Central memory CD8-positive, alpha-beta T cell (primary cell): ENCODE results near the gene TPMT.

ENCODE experiments used
- ATAC-seq: fragments of 150-1000 bp; cut with Tn5 transposase; replicated peaks from 2 replicates; pipeline ENCODE4 v1.10.0; 2022; ENCODE audit warnings: mild to moderate bottlenecking, moderate FRiP score, moderate number of reproducible peaks; ENCODE audit not compliant: poor library complexity, severe bottlenecking; ENCODE audit errors: extremely low read depth
- DNase-seq, 2 donors: peaks; one replicate each; pipeline ENCODE4 v3.0.0; 2021; ENCODE audit warnings: low spot score in 2 of 2
- H3K27ac Mint-ChIP-seq: one replicate; pipeline ENCODE4 v1.8.0; 2022; ENCODE audit warnings: low read depth, mild to moderate bottlenecking, moderate library complexity, mixed read lengths
- H3K27me3 Mint-ChIP-seq: one replicate; pipeline ENCODE4 v1.8.0; 2022; ENCODE audit warnings: mixed read lengths
- H3K36me3 Mint-ChIP-seq: one replicate; pipeline ENCODE4 v1.8.0; 2022; ENCODE audit warnings: mild to moderate bottlenecking, moderate library complexity, mixed read lengths; ENCODE audit not compliant: insufficient read depth
- H3K4me1 Mint-ChIP-seq: one replicate; pipeline ENCODE4 v1.8.0; 2022; ENCODE audit warnings: mixed read lengths
- H3K4me3 Mint-ChIP-seq: one replicate; pipeline ENCODE4 v1.8.0; 2022; ENCODE audit warnings: mild to moderate bottlenecking, moderate library complexity, mixed read lengths
- H3K9me3 Mint-ChIP-seq: one replicate; pipeline ENCODE4 v1.8.0; 2022; ENCODE audit warnings: mixed read lengths

The TPMT gene

GRCh38 chr6:18122128-18123093 is 32.5 kb downstream of the TPMT start, which contains the start of gene NHLRC1:
TSS of gene NHLRC1 (minus strand) at chr6:18122677. CDS start at chr6:18122606, 71 bp downstream.
- peak; percentile 93 for ATAC-seq
- no peaks in the 10 kb centered on the region for H3K36me3 Mint-ChIP-seq
- H3K9me3 Mint-ChIP-seq: no peaks in the 10 kb centered on the region
- peak within 1 kb of the TSS; percentile 75 for H3K4me3 Mint-ChIP-seq
- peak; percentile 50 to 52 for DNase-seq
- H3K4me1 Mint-ChIP-seq: peaks cover 9% of the 10 kb centered on the region
- no peak within 1 kb of the TSS for H3K27ac Mint-ChIP-seq
- H3K27me3 Mint-ChIP-seq: peaks cover 21% of the 10 kb centered on the region

GRCh38 chr6:18121580-18122127 is 33.2 kb downstream of the TPMT start:
- peaks cover 21% of the 10 kb centered on the region for H3K27me3 Mint-ChIP-seq
- H3K4me3 Mint-ChIP-seq: peak overlapping the region; percentile 47
- ATAC-seq (no peak), DNase-seq (no peak)
- H3K9me3 Mint-ChIP-seq: no peaks in the 10 kb centered on the region
- H3K27ac Mint-ChIP-seq: no peak overlapping the region
- H3K36me3 Mint-ChIP-seq: no peaks in the 10 kb centered on the region
- H3K4me1 Mint-ChIP-seq: peaks cover 9% of the 10 kb centered on the region

GRCh38 chr6:18119236-18119635 is 35.6 kb downstream of the TPMT start:
- H3K27ac Mint-ChIP-seq: no peak overlapping the region
- H3K9me3 Mint-ChIP-seq: no peaks in the 10 kb centered on the region
- DNase-seq (no peak), ATAC-seq (no peak)
- H3K27me3 Mint-ChIP-seq: peaks cover 38% of the 10 kb centered on the region
- H3K36me3 Mint-ChIP-seq: no peaks in the 10 kb centered on the region
- H3K4me1 Mint-ChIP-seq: peaks cover 19% of the 10 kb centered on the region
- no peak overlapping the region for H3K4me3 Mint-ChIP-seq

GRCh38 chr6:18118330-18118729 is 36.5 kb downstream of the TPMT start:
- ATAC-seq: no peak
- Mint-ChIP-seq H3K36me3 (no peaks in the 10 kb centered on the region), H3K27me3 (peaks cover 47% of the 10 kb centered on the region), H3K27ac (no peak overlapping the region), H3K4me1 (peaks cover 19% of the 10 kb centered on the region), H3K4me3 (no peak overlapping the region), H3K9me3 (no peaks in the 10 kb centered on the region)
- DNase-seq: no peak

GRCh38 chr6:18117136-18117535 is 37.7 kb downstream of the TPMT start:
- no peak for ATAC-seq

GRCh38 chr6:18115356-18115755 is 39.5 kb downstream of the TPMT start:
- Mint-ChIP-seq H3K4me3 (no peak overlapping the region), H3K27ac (no peak overlapping the region), H3K9me3 (no peaks in the 10 kb centered on the region), H3K36me3 (no peaks in the 10 kb centered on the region), H3K27me3 (peaks cover 52% of the 10 kb centered on the region), H3K4me1 (peaks cover 10% of the 10 kb centered on the region)
- DNase-seq (no peak), ATAC-seq (no peak)

More at GRCh38 chr6:18117136-18117535, 37.7 kb downstream of the TPMT start:
- peaks cover 52% of the 10 kb centered on the region for H3K27me3 Mint-ChIP-seq
- no peaks in the 10 kb centered on the region for H3K9me3 Mint-ChIP-seq
- no peak for DNase-seq
- peaks cover 10% of the 10 kb centered on the region for H3K4me1 Mint-ChIP-seq
- H3K4me3 Mint-ChIP-seq: no peak overlapping the region
- H3K36me3 Mint-ChIP-seq: no peaks in the 10 kb centered on the region
- H3K27ac Mint-ChIP-seq: no peak overlapping the region

GRCh38 chr6:18110162-18110561 is 44.7 kb downstream of the TPMT start:
- Mint-ChIP-seq H3K4me1 (peaks cover 1% of the 10 kb centered on the region), H3K4me3 (no peak overlapping the region), H3K27ac (no peak overlapping the region), H3K9me3 (peaks cover 15% of the 10 kb centered on the region), H3K36me3 (no peaks in the 10 kb centered on the region), H3K27me3 (peaks cover 56% of the 10 kb centered on the region)
- ATAC-seq (no peak), DNase-seq (no peak)

GRCh38 chr6:18107061-18107460 is 47.8 kb downstream of the TPMT start:
- Mint-ChIP-seq H3K4me3 (no peak overlapping the region), H3K4me1 (no peaks in the 10 kb centered on the region), H3K36me3 (no peaks in the 10 kb centered on the region), H3K27ac (no peak overlapping the region), H3K27me3 (peaks cover 55% of the 10 kb centered on the region), H3K9me3 (peaks cover 15% of the 10 kb centered on the region)
- no peak for DNase-seq
- ATAC-seq: no peak

GRCh38 chr6:18102783-18103509 is 51.9 kb downstream of the TPMT start:
- Mint-ChIP-seq H3K27me3 (peaks cover 65% of the 10 kb centered on the region), H3K9me3 (peaks cover 15% of the 10 kb centered on the region), H3K27ac (no peak overlapping the region), H3K4me1 (no peaks in the 10 kb centered on the region), H3K36me3 (no peaks in the 10 kb centered on the region), H3K4me3 (no peak overlapping the region)
- DNase-seq (no peak), ATAC-seq (no peak)

- DNase-seq (no peak), ATAC-seq (no peak)
- Mint-ChIP-seq H3K9me3 (peaks cover 9% of the 10 kb centered on the region), H3K36me3 (no peaks in the 10 kb centered on the region), H3K27me3 (peaks cover 68% of the 10 kb centered on the region), H3K4me1 (no peaks in the 10 kb centered on the region), H3K27ac (no peak overlapping the region), H3K4me3 (no peak overlapping the region)
Observed at GRCh38 chr6:18101873-18102272, 53.0 kb downstream of the TPMT start.

- Mint-ChIP-seq H3K27ac (no peak overlapping the region), H3K4me3 (no peak overlapping the region), H3K4me1 (no peaks in the 10 kb centered on the region), H3K9me3 (peaks cover 7% of the 10 kb centered on the region), H3K36me3 (peaks cover under 1% of the 10 kb centered on the region), H3K27me3 (peaks cover 63% of the 10 kb centered on the region)
- DNase-seq: no peak
- ATAC-seq: no peak
Observed at GRCh38 chr6:18101271-18101670, 53.6 kb downstream of the TPMT start.

GRCh38 chr6:18100296-18100695 is 54.6 kb downstream of the TPMT start:
- Mint-ChIP-seq H3K27ac (no peak overlapping the region), H3K36me3 (peaks cover 2% of the 10 kb centered on the region), H3K4me1 (no peaks in the 10 kb centered on the region), H3K4me3 (no peak overlapping the region), H3K27me3 (peaks cover 54% of the 10 kb centered on the region), H3K9me3 (no peaks in the 10 kb centered on the region)
- DNase-seq (no peak), ATAC-seq (no peak)
